ENCODE results near the gene DLX4.

Gene DLX4

DNA sequence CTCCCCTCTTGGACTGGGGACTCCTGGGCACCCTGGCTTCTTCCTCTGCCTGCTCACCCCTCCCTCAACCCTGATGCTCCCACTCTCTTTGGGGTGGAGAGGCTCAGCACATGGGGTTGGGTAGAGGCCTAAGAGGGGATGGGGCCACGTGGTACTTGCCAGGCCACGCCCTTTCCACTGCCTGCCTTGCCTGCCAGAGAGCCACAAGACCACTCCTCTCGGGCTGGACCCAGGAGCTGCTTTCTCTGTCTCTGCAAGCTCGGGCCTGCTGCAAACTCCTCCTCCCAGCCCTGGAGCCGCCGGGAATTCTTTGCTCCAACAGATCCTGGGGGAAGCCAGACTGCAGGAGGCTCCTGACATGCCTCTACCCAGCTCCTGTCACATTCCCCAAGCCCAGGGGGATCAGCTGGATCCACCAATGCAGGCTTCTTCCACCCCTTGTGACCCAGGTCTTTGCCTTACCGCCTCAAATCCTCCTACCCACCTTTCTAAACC, 11.8 kb downstream of the DLX4 start:
- TF ChIP-seq POLR2A (IDR thresholded peaks at IDR 0.05; ENCODE audit: low read depth, low read length) (no peak), TAF1 (IDR thresholded peaks at IDR 0.05; ENCODE audit: borderline replicate concordance, low read depth, low read length) (no peak), POLR2AphosphoS5 (IDR thresholded peaks at IDR 0.05; ENCODE audit: low read depth, low read length) (no peak)
- no peak for DNase-seq (ENCODE audit: insufficient read length)
- no peak for FAIRE-seq

GRCh38 chr17:49984283-49984682, 15.3 kb downstream of the DLX4 start:
- DNase-seq (ENCODE audit: insufficient read length): no peak
- no peak for FAIRE-seq
- TF ChIP-seq TAF1 (IDR thresholded peaks at IDR 0.05; ENCODE audit: borderline replicate concordance, low read depth, low read length): no peak
- TF ChIP-seq POLR2A (IDR thresholded peaks at IDR 0.05; ENCODE audit: low read depth, low read length): no peak
- TF ChIP-seq POLR2AphosphoS5 (IDR thresholded peaks at IDR 0.05; ENCODE audit: low read depth, low read length): no peak

DNA sequence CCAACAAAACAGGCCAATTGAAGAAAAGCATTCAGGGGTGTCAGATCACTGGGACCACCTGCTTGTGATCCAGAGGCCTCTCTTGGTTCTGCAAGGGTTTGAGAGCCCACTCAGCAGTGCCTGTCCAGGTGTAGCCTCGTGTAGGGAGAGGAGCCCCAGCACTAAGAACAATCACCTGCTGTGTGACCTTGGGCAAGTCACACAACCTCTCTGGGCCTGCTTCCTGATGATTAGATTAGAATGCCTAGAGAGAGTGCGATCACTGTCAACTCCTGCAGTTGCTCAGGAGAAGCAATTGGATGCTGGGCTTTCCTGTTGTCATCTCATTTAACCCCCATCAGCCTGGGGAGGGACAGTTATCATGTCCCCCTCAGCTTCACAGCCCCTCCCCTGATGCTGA, 15.8 kb downstream of the DLX4 start:
- DNase-seq (ENCODE audit: insufficient read length) (no peak), FAIRE-seq (no peak)
- TF ChIP-seq POLR2AphosphoS5 (IDR thresholded peaks at IDR 0.05; ENCODE audit: low read depth, low read length): no peak
- TF ChIP-seq TAF1 (IDR thresholded peaks at IDR 0.05; ENCODE audit: borderline replicate concordance, low read depth, low read length): no peak
- no peak for TF ChIP-seq POLR2A (IDR thresholded peaks at IDR 0.05; ENCODE audit: low read depth, low read length)

DNA sequence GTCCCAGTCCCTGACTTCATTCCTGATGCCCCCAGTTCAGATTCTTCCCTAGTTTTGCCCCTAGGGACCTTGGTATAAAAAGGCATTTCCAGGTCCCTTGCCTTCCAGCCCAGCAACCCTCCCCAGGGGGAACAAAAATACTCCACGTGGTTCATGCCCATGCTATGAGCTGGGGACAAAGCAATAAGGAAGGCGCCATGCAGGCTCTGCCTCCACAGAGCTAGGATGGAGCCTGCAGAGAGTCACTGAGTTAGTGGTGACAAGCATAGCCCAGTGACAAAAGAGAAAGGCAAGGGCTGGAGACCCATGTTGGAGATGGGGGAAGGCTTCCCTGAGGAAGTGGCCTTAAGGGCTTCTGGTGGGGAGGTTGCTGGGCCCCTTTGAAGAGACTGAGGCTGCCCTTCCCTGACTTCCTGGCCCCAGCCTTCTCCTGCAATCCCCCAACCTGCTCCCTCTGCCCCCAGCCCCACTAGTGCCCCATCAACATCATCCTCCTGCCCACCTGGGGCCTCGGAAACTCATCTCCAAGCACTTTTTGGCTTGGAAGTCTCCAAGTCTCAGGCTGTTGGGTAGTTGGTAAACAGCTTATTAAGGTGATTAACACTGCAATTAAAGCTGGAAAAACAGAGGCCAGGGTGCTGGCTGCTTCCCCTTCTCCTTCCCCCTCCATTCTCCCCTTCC, 16.5 kb downstream of the DLX4 start:
- DNase-seq (ENCODE audit: insufficient read length) (no peak), FAIRE-seq (no peak)
- TF ChIP-seq TAF1 (IDR thresholded peaks at IDR 0.05; ENCODE audit: borderline replicate concordance, low read depth, low read length): no peak

- TF ChIP-seq TAF1 (IDR thresholded peaks at IDR 0.05; ENCODE audit: borderline replicate concordance, low read depth, low read length): no peak
- TF ChIP-seq POLR2AphosphoS5 (IDR thresholded peaks at IDR 0.05; ENCODE audit: low read depth, low read length): no peak
- no peak for TF ChIP-seq POLR2A (IDR thresholded peaks at IDR 0.05; ENCODE audit: low read depth, low read length)
- FAIRE-seq: no peak
- no peak for DNase-seq (ENCODE audit: insufficient read length)
Observed at GRCh38 chr17:49986396-49987289, 17.7 kb downstream of the DLX4 start.

- no peak for TF ChIP-seq POLR2AphosphoS5 (IDR thresholded peaks at IDR 0.05; ENCODE audit: low read depth, low read length)
- no peak for TF ChIP-seq POLR2A (IDR thresholded peaks at IDR 0.05; ENCODE audit: low read depth, low read length)
- no peak for TF ChIP-seq TAF1 (IDR thresholded peaks at IDR 0.05; ENCODE audit: borderline replicate concordance, low read depth, low read length)
- FAIRE-seq: no peak
Observed at GRCh38 chr17:49987290-49987585, 18.2 kb downstream of the DLX4 start.

DNA sequence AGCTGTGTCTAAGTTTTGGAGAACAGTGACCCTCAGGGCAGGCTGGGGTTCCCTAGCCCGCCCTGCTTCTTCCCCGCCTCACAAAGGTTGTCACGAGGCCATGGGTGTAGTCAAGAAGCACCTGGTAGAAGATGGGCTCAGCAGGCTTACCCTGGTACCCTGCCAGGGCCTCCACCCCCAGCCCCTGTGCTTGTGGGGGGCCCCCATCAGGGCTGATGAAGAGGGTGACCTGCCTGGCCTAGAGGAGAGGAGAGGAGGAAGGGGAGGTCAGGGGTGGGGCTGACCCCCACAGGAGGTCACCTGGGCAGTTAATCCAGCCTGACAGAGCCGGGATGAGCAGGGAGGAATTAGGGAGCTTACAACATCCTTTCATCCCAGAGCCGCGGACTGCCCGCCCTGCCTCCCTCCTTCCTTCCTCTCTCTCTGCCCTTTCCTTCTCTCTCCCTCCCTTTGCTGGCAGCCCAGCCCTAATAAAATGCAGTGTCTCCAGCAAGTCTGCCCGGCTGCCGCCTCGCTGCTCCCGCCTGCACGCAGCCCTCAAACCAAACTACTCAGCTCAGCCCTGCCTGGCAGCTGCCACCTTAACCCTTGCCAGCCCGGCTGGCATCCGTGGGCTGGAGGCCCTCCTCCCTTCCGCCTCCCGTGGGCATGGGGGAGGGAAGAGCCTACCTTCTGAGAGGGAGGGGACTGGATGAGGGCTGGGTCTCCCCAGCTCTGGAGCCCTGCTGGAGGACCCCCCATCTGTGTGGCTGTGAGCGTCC, 18.9 kb downstream of the DLX4 start:
- DNase-seq (ENCODE audit: insufficient read length): peak; percentile 7
- no peak for FAIRE-seq

More at GRCh38 chr17:49987290-49987585, 18.2 kb downstream of the DLX4 start:
- DNase-seq (ENCODE audit: insufficient read length): no peak

DNA sequence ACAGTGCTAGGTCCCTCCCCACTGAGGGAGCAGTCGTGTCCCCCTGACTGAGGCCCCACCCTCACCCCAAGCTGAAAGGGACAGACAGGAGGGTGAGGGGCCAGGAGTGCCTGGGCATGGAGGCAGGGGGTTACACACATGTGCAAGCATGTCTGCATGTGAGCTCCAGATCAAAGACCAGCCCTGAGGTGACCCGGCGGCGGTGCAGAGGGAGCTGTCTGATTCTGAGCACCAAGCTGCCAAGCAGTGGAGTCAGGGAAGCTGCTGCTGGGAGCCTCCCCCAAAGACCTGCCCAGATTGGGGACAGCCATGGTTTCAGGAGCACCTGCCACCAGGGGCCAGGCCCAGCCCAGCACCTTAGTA, 20.5 kb downstream of the DLX4 start:
- FAIRE-seq (no peak), DNase-seq (ENCODE audit: insufficient read length) (peak; percentile 0)
- TF ChIP-seq TAF1 (IDR thresholded peaks at IDR 0.05; ENCODE audit: borderline replicate concordance, low read depth, low read length) (no peak), POLR2A (IDR thresholded peaks at IDR 0.05; ENCODE audit: low read depth, low read length) (no peak), POLR2AphosphoS5 (IDR thresholded peaks at IDR 0.05; ENCODE audit: low read depth, low read length) (no peak)

More for the DNA sequence above, 18.9 kb downstream of the DLX4 start:
- no peak for TF ChIP-seq POLR2A (IDR thresholded peaks at IDR 0.05; ENCODE audit: low read depth, low read length)
- TF ChIP-seq POLR2AphosphoS5 (IDR thresholded peaks at IDR 0.05; ENCODE audit: low read depth, low read length): no peak
- TF ChIP-seq TAF1 (IDR thresholded peaks at IDR 0.05; ENCODE audit: borderline replicate concordance, low read depth, low read length): no peak

DNA sequence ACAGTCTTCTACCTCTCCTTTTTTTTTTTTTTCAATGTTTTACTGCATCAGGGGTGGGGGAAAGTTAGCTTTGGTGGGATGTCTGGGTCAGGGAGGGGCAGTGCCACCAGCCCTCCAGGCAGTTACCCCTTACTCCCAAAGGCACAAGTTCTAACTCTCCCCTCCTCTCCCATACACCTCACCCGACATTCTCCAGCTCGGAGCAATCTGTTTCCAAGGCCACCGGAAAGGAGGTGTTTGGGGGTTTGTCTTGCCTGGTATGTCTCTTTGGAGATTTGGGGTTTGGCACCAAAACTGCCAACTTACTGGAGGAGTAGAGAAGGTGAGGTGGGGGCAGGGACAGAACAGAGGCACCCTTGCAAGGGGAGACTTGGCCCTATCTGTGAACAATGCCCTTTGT, 21.3 kb downstream of the DLX4 start:
- no peak for FAIRE-seq
- TF ChIP-seq POLR2AphosphoS5 (IDR thresholded peaks at IDR 0.05; ENCODE audit: low read depth, low read length) (no peak), TAF1 (IDR thresholded peaks at IDR 0.05; ENCODE audit: borderline replicate concordance, low read depth, low read length) (no peak), POLR2A (IDR thresholded peaks at IDR 0.05; ENCODE audit: low read depth, low read length) (no peak)
- no peak for DNase-seq (ENCODE audit: insufficient read length)

DNA sequence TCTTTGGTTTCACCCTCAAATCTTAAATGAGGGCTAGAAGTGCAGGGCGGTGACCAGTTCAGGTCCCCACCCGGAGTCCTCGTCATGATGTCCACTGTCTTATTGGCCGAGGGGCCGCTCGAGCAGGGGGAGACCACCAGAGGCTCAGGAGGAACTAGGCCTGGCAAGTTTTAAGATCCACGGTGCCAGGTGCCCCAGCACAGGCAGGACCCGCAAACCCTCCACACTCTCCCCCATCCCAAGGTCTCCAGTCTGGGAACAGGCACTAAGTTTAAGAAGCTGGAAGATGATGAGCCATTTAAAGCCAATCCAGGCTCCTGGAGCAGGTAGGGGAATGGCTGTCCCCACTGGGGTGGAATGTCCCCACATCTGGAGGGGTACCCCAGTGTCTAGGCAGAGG, 21.9 kb downstream of the DLX4 start:
- FAIRE-seq (no peak), DNase-seq (ENCODE audit: insufficient read length) (no peak)
- no peak for TF ChIP-seq POLR2A (IDR thresholded peaks at IDR 0.05; ENCODE audit: low read depth, low read length)
- TF ChIP-seq TAF1 (IDR thresholded peaks at IDR 0.05; ENCODE audit: borderline replicate concordance, low read depth, low read length): no peak
- no peak for TF ChIP-seq POLR2AphosphoS5 (IDR thresholded peaks at IDR 0.05; ENCODE audit: low read depth, low read length)

- FAIRE-seq: no peak
- no peak for DNase-seq (ENCODE audit: insufficient read length)
- TF ChIP-seq POLR2A (IDR thresholded peaks at IDR 0.05; ENCODE audit: low read depth, low read length): no peak
- TF ChIP-seq TAF1 (IDR thresholded peaks at IDR 0.05; ENCODE audit: borderline replicate concordance, low read depth, low read length): no peak
- TF ChIP-seq POLR2AphosphoS5 (IDR thresholded peaks at IDR 0.05; ENCODE audit: low read depth, low read length): no peak
Observed at GRCh38 chr17:49991409-49991808, 22.4 kb downstream of the DLX4 start.
